ENCODE results near the gene APOC1.
"Not testable (repeated sequence)": the region's sequence is repeated elsewhere in the genome, so short reads cannot be mapped to it uniquely, and the experiment has no call there.

APOC1 gene

DNA sequence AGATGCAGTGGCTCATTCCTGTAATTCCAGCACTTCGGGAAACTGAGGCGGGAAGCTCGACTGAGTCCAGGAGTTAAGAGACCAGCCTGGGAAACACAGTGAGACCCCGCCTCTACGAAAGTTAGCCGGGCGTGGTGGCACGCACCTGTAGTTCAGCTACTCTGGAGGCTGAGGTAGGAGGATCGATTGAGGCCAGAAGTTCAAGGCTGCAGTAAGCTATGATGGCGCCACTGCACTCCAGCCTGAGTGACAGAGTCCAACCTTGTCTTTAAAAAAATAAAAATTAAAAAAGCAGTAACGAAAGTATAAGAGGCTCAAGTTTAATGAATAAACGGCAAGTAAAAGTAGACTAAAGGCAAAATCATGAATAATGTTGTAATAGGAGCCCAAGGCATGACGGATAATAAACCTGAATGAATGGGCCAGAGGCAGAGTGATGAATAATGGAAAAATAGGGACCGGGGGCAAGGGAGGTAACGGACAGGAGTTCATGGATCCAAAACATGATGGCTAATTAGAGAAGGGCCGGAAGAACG is 24.5 kb upstream of the APOC1 start:
- DNase-seq (ENCODE audit: low spot score) (no peak), FAIRE-seq (no peak)

DNA sequence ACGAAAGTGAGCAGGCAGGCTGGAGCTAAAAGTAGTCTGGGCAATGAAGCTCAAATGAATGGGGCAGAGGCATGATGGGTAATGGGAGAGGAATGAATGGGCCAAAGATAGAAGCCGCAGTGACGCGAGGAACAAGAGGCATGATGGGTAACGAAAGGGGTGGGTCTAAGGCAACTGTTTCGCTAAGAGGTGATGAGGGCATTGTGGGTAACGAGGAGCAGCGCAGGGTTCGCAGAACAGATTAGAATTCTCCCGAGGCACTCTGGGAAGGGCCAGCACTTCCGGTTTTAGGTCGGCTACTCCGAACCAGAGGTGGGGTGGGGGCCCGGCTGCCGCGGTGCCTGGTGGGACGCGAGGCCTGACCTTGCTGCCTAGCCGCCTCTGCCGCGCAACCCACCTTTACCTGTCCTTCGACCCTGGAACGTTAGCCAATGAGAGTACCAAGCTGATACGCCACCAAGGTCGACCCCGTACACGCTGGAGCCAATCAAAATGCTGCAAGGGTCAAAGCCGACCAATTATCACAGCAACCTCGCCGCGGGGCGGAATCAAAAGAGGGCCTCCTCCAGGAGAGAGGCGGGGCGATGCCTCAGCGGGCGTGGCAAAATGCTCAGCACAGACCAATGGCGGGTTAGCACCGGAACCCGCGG is 23.9 kb upstream of the APOC1 start:
- peak; percentile 99 for FAIRE-seq
- peak; percentile 98 for DNase-seq (ENCODE audit: low spot score)

DNA sequence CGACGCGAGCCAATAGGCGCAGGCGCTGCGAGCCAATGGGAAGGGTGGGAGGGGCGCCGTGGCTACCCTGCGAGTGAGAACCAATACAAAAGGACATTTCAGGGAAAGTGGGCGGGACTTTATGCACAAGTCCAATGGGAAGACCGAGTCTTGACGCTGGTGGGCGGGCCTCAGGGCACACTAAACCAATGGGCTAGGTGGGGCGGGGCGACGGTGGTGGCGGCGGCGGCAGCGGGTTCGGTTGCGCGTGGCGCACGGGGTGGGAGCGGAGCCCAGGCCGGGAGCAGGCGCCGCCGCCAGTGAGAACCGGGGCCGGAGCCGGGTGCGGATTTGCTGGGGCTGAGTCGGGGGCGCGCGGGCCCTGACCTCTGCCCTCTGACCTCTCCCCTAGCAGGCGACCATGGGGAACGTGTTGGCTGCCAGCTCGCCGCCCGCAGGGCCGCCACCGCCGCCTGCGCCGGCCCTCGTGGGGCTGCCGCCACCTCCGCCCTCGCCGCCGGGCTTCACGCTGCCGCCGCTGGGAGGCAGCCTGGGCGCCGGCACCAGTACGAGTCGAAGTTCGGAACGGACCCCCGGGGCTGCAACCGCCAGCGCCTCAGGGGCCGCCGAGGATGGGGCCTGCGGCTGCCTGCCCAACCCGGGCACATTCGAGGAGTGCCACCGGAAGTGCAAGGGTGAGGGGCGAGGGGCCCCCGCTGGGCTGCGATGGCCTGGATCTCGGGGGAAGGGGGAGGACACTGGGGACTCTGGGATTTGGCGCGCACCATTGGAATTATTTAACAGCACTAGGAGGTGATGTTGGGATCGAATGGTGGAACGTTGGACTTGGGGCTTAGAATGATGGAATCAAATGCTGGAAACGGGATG is 23.2 kb upstream of the APOC1 start, which contains the start of gene TOMM40:
TSS of gene TOMM40 (plus strand) at position 239 of the 867 bp plus-strand sequence. CDS start at position 401, 162 bp downstream.
- DNase-seq (ENCODE audit: low spot score), result no peak

GRCh38 chr19:44892932-44893331 is 21.5 kb upstream of the APOC1 start:
- DNase-seq (ENCODE audit: low spot score) (no peak), FAIRE-seq (no peak)

More for the DNA sequence above, 23.2 kb upstream of the APOC1 start, which contains the start of gene TOMM40:
- FAIRE-seq, result no peak

DNA sequence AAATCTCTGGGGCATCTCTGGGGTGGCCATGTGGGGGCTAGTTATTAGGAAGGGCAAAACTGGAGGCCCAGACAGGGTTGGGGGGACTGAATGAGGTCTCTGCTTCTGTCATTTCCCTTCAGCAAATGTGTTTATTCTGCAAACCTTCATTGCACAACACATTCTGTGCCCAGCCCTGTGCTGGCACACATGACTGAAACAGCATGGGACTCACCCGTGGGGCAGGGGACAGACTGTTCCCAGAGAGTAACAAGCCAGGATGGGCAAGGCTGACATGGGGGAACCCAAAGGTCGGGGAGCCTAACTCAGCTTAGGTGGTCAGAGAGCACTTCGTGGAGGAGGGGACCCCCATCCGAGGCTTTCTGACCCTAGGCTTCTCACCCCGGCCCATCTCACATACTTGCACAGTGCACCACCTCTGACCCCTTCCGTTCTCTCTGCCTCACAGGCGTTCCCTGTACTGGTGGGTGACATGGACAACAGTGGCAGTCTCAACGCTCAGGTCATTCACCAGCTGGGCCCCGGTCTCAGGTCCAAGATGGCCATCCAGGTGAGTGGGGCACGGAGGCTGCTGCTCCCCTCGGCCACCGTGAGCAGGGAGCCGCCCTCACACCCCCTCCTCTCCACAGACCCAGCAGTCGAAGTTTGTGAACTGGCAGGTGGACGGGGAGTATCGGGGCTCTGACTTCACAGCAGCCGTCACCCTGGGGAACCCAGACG is 20.9 kb upstream of the APOC1 start:
- DNase-seq (ENCODE audit: low spot score) (no peak), FAIRE-seq (no peak)

- FAIRE-seq (no peak), DNase-seq (ENCODE audit: low spot score) (no peak)
These were observed 20.4 kb upstream of the APOC1 start for GRCh38 chr19:44894052-44894400.

- DNase-seq (ENCODE audit: low spot score) (no peak), FAIRE-seq (no peak)
These were observed 19.5 kb upstream of the APOC1 start for GRCh38 chr19:44894946-44895345.

- DNase-seq (ENCODE audit: low spot score) (no peak), FAIRE-seq (no peak)
These were observed 16.6 kb upstream of the APOC1 start for GRCh38 chr19:44897835-44898234.

DNA sequence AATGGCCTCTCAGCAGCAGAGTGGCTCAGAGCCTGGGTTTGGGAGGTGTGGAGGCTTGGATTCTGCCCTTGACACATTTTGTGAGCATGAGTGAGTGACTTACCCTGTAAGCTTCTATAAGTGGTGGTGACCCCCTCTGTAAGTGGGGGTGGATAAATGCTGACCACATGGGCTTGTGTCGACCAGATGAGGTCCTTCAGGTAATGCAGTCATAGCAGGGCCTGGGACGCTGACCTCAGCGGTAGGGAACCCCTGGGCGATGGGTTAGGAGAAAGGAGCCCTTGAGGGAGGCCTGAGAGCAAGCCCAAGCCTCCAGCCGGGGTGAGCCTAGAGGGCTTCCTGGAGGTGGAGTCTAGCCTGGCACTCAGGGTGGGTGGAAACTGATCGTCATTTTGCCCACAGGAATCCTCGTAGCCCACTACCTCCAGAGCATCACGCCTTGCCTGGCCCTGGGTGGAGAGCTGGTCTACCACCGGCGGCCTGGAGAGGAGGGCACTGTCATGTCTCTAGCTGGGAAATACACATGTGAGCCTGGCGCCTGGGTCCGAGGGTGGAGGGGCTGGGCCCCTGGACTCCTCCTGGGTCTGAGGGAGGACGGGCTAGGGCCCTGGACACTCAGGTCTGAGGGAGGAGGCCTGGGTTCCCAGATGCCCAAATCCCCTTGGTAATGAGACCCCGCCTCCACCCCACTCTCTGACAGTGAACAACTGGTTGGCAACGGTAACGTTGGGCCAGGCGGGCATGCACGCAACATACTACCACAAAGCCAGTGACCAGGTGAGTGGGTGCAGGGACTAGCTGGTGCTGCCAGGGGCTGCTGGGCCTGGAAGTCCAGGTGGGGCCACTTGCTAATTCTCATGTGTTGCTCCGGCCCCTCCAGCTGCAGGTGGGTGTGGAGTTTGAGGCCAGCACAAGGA is 13.8 kb upstream of the APOC1 start:
- no peak for DNase-seq (ENCODE audit: low spot score)
- no peak for FAIRE-seq

- FAIRE-seq, result no peak
- no peak for DNase-seq (ENCODE audit: low spot score)
These were observed 11.2 kb upstream of the APOC1 start for GRCh38 chr19:44903216-44903601.

- FAIRE-seq (no peak), DNase-seq (ENCODE audit: low spot score) (peak; percentile 75)
These were observed 10.6 kb upstream of the APOC1 start for GRCh38 chr19:44903602-44904425.

DNA sequence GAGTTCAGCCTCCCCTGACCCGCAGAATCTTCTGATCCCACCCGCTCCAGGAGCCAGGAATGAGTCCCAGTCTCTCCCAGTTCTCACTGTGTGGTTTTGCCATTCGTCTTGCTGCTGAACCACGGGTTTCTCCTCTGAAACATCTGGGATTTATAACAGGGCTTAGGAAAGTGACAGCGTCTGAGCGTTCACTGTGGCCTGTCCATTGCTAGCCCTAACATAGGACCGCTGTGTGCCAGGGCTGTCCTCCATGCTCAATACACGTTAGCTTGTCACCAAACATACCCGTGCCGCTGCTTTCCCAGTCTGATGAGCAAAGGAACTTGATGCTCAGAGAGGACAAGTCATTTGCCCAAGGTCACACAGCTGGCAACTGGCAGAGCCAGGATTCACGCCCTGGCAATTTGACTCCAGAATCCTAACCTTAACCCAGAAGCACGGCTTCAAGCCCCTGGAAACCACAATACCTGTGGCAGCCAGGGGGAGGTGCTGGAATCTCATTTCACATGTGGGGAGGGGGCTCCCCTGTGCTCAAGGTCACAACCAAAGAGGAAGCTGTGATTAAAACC is 9.9 kb upstream of the APOC1 start:
- DNase-seq (ENCODE audit: low spot score) (no peak), FAIRE-seq (no peak)

GRCh38 chr19:44905437-44906160 is 8.8 kb upstream of the APOC1 start, which contains the start of gene APOE:
TSS of gene APOE (plus strand) at chr19:44905796. CDS start at chr19:44906625, 829 bp downstream.
- DNase-seq (ENCODE audit: low spot score) (no peak), FAIRE-seq (no peak)

- DNase-seq (ENCODE audit: low spot score) (no peak), FAIRE-seq (no peak)
These were observed 6.8 kb upstream of the APOC1 start for GRCh38 chr19:44907613-44908012.

DNA sequence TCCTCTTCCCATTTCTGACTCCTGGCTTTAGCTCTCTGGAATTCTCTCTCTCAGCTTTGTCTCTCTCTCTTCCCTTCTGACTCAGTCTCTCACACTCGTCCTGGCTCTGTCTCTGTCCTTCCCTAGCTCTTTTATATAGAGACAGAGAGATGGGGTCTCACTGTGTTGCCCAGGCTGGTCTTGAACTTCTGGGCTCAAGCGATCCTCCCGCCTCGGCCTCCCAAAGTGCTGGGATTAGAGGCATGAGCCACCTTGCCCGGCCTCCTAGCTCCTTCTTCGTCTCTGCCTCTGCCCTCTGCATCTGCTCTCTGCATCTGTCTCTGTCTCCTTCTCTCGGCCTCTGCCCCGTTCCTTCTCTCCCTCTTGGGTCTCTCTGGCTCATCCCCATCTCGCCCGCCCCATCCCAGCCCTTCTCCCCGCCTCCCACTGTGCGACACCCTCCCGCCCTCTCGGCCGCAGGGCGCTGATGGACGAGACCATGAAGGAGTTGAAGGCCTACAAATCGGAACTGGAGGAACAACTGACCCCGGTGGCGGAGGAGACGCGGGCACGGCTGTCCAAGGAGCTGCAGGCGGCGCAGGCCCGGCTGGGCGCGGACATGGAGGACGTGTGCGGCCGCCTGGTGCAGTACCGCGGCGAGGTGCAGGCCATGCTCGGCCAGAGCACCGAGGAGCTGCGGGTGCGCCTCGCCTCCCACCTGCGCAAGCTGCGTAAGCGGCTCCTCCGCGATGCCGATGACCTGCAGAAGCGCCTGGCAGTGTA is 6.2 kb upstream of the APOC1 start:
- DNase-seq (ENCODE audit: low spot score), result no peak
- no peak for FAIRE-seq

- DNase-seq (ENCODE audit: low spot score) (no peak), FAIRE-seq (no peak)
These were observed 5.6 kb upstream of the APOC1 start for GRCh38 chr19:44908836-44909261.

DNA sequence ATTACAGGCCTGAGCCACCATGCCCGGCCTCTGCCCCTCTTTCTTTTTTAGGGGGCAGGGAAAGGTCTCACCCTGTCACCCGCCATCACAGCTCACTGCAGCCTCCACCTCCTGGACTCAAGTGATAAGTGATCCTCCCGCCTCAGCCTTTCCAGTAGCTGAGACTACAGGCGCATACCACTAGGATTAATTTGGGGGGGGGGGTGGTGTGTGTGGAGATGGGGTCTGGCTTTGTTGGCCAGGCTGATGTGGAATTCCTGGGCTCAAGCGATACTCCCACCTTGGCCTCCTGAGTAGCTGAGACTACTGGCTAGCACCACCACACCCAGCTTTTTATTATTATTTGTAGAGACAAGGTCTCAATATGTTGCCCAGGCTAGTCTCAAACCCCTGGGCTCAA is 4.6 kb upstream of the APOC1 start:
- DNase-seq (ENCODE audit: low spot score) (no peak), FAIRE-seq (no peak)

DNA sequence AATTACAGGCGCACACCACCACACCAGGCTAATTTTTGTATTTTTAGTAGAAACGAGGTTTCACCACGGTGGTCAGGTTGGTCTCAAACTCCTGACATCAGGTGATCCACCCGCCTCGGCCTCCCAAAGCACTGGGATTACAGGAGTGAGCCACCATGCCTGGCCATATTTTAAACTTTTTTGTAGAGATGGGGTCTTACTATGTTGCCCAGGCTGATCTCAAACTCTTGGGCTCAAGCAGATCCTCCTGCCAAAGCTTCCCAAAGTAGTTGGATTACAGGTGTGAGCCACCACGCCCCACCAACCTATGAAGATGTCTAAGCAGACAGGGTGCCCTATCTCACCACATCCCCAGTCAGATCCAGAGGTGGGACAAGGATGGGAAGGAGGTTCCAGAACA is 2.5 kb upstream of the APOC1 start:
- FAIRE-seq; DNase-seq (ENCODE audit: low spot score): not testable (repeated sequence)

Data from urothelium cell line (cell line).